Activated T-cell treated with anti-CD3 and anti-CD28 coated beads for 1 hour (primary cell): ENCODE measurements around the gene SERPINB6.
"Not testable (repeated sequence)": the region's sequence is repeated elsewhere in the genome, so short reads cannot be mapped to it uniquely, and the experiment has no call there.

Experiments
- DNase-seq: peaks from one replicate; pipeline ENCODE4 v3.0.0-alpha.2; 2020; ENCODE audit warnings: low read depth

The SERPINB6 gene

GRCh38 chr6:2913621-2914317 is 57.6 kb downstream of the SERPINB6 start:
- DNase-seq = no peak

GRCh38 chr6:2911171-2911570 is 60.2 kb downstream of the SERPINB6 start:
- no peak for DNase-seq

GRCh38 chr6:2909718-2910117 is 61.6 kb downstream of the SERPINB6 start:
- DNase-seq = no peak

GRCh38 chr6:2909051-2909606 is 62.2 kb downstream of the SERPINB6 start:
- not testable (repeated sequence) for DNase-seq

GRCh38 chr6:2908516-2908915 is 62.9 kb downstream of the SERPINB6 start:
- not testable (repeated sequence) for DNase-seq

DNA sequence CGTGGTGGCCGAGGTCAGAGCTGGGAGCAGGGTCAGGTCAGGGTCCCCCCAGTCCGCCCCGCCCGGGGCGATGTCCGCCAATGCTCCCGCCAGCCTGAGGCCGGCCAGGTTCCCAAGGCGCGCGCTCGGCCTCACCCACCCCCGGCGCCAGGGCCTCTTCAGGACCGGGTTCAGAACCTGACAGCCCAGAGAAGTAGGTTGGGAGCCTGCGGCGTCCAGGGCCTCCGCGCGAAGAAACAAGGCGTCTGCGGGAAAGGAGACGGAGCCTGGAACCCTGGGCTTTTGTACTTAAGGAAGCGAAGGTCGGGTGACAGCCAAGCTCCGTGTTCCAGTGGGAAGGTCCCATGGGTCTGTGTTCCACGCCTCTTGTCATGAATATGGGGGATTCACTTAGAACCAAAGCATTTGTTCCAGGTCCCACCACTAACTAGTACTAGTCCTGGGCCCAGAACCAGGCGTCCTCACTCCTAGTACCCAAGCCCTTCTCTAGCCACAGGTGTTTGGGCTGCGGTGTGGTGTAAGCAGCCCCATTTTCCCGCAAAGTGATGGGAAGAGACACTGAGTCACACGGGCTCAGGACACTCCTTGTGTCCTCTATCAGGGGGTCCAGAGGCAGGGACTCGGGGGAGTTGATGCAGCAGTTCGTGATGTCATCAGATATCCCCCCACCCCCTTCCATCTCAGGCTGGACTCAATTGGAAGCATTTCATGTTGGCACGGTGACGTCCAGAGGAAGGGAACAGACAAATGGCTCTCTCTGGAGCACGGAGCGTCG is 67.8 kb downstream of the SERPINB6 start:
- not testable (repeated sequence) for DNase-seq

GRCh38 chr6:2901645-2902502 is 69.5 kb downstream of the SERPINB6 start:
- DNase-seq = not testable (repeated sequence)

DNA sequence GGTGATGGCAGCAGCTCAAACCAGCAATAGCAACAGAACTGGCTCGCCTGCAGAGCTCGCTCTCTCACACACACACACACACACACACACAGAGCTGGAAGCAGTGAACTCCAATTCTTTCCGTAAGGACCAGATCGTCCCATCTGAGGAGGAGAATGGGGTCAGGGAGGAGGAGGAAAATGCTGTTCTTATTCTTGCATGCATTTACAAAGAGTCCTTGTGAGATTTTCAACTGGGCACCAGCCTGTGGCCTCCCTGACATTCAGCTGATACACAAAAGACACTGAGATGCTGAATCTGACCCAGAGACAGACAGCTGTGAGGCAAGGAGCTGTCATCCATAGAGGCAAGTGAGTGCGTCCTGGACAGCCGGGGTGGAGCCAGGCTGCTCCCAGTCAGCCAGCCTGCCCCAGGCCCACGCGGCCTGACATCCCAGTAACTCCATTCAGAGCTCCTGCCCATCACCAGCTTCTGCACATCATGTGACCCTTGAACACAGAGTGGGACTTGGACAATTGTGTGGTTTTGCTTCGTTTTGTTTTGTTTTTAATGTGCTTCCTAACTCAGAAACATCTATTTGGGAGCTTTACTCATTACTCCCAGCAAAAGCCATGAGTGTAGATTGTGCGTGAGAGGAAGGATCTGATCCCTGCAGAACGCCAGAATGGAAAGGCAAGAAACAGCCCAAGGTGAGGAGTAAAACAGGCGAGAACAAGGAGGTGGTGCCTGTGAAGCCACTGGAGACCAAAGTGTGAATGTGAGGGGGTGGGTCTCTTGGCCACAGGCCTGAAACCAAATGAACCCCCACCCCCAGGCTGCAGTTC is 70.3 kb downstream of the SERPINB6 start:
- no peak for DNase-seq

- no peak for DNase-seq
Measured at GRCh38 chr6:2900221-2900807, 71.1 kb downstream of the SERPINB6 start.

- DNase-seq = no peak
Measured at GRCh38 chr6:2899596-2899995, 71.8 kb downstream of the SERPINB6 start.
